Gastroesophageal sphincter (tissue), 4 donors: ENCODE data around the gene RPL32. TPM values are rescaled to one million over a fixed set of nuclear protein-coding genes. Genes with fewer than 3 reads are reported as not detected.

Experiments used
- ATAC-seq: fragments of 150-250 bp; one replicate; pipeline ENCODE4 v1.9.1; 2016; ENCODE audit warnings: mild to moderate bottlenecking, moderate library complexity
- H3K27ac ChIP-seq, 4 donors: fragments of 200-600 bp; sonication (generic) in 3 of 4; 1 replicate in 3 of 4; 2 replicates in 1 of 4; pipeline ENCODE4 v1.5.1; 2016 to 2019
- H3K27me3 ChIP-seq: fragments of 200-600 bp; sonication (generic); one replicate; pipeline ENCODE4 v1.5.1; 2019
- H3K36me3 ChIP-seq, 2 donors: fragments of 200-600 bp; sonication (generic); one replicate each; pipeline ENCODE4 v1.5.1; 2019; ENCODE audit warnings: control low read depth in 1 of 2
- H3K4me1 ChIP-seq, 3 donors: fragments of 200-600 bp; sonication (generic); 1 replicate in 2 of 3; 2 replicates in 1 of 3; pipeline ENCODE4 v1.5.1; 2016 to 2019; ENCODE audit warnings: control low read depth in 2 of 3
- H3K4me3 ChIP-seq, 2 donors: fragments of 200-600 bp; sonication (generic); one replicate each; pipeline ENCODE4 v1.5.1; 2019; ENCODE audit warnings: mild to moderate bottlenecking in 1 of 2, moderate library complexity in 1 of 2
- H3K9me3 ChIP-seq, 3 donors: fragments of 200-600 bp; sonication (generic); one replicate each; pipeline ENCODE4 v1.5.1; 2017 to 2019; ENCODE audit warnings: control low read depth in 2 of 3
- CTCF ChIP-seq, 4 experiments: fragments of 200-600 bp in 2 of 4; fragments of 450-650 bp in 2 of 4; sonication (generic) in 1 of 4; IDR thresholded peaks; one replicate each; pipeline ENCODE4 v1.5.1; 2017 to 2019; ENCODE audit warnings: antibody characterized with exemption in 4 of 4, mild to moderate bottlenecking in 2 of 4, moderate library complexity in 2 of 4
- EP300 ChIP-seq: sonication (generic); formaldehyde crosslinking; IDR thresholded peaks from one replicate; pipeline ENCODE4 v1.6.1; 2017; ENCODE audit warnings: antibody characterized with exemption, mild to moderate bottlenecking
- POLR2A ChIP-seq, 2 donors: fragments of 450-650 bp; IDR thresholded peaks; one replicate each; pipeline ENCODE4 v1.6.1; 2017; ENCODE audit warnings: antibody characterized with exemption in 2 of 2, mild to moderate bottlenecking in 2 of 2, moderate library complexity in 1 of 2
- POLR2AphosphoS5 ChIP-seq: sonication (generic); formaldehyde crosslinking; IDR thresholded peaks from one replicate; pipeline ENCODE4 v1.6.1; 2017; ENCODE audit warnings: antibody characterized with exemption
- WGBS, 2 donors: methylation state at CpG; one replicate each; pipeline ENCODE4 v1.1.5; 2018; ENCODE audit warnings: low coverage in 1 of 2; 5-methylcytosine and 5-hydroxymethylcytosine counted together
- total RNA-seq, 4 donors: library from RNA; depleted of rRNA; stranded (reverse); fragments of >200 nt; gene quantifications; one replicate each; pipeline ENCODE4 v1.1.0, GENCODE V29; 2016

Gene RPL32
- total RNA-seq, 4 donors from 2014 or later = 679 to 924 (median 775) TPM

DNA sequence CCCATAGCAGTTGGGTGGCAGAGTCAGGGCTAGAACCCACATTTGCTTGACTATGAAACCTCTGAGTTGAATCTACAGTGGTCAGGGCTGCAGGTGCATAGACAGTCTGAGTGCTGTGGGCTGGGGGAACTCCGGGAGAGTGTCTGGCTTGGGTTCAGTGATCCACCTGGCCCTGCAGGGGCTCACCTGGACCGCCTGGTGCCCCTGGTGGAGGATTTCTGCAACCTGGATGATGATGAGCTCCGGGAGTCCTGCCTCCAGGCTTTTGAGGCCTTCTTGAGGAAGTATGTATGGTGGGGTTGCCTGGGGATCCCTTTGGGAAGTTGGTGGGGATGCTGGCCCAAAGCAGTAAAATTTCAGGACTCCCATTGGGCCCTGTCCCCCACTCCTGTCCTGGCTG, 28.6 kb downstream of the RPL32 start:
- Histone ChIP-seq H3K9me3 (no peaks in the 10 kb centered on the region), H3K4me3 (no peak overlapping the region), H3K27me3 (no peaks in the 10 kb centered on the region), H3K27ac (no peak overlapping the region), H3K36me3 (peaks cover 0 to 63% of the 10 kb centered on the region in 2 donors), H3K4me1 (peaks cover 0 to 21% (median 10%) of the 10 kb centered on the region in 3 donors)
- TF ChIP-seq CTCF (IDR thresholded peaks at IDR 0.05) = no peak
- TF ChIP-seq POLR2A (IDR thresholded peaks at IDR 0.05) = no peak
- no peak for TF ChIP-seq POLR2AphosphoS5
- no peak for TF ChIP-seq EP300
- no peak for ATAC-seq
- WGBS, 2 donors = 100% methylated on average over 1 of the region's 3 CpGs; no CpG with 5 or more reads in 1 of the 2 donors

DNA sequence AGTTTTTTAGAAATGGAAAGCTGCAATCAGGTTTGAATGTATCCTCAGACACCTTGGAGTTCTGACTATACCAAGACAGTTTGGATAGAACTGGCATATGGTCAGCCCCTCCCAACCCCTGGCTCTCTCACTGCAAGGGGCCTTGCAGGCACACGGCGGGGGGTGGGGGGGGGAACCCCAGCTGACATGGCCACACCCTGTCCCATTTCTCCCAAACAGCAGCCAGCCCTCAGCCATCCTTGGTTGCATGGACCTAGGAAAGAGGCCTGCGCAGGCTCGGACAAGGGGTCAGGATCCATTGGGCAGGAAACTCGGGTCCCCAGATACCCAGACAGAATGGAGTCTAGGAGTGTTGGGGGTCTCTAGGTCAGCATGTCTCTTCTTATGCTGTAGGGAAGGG, 30.4 kb downstream of the RPL32 start:
- H3K4me3 ChIP-seq = no peak overlapping the region
- peaks cover 0 to 21% (median 10%) of the 10 kb centered on the region in 3 donors for H3K4me1 ChIP-seq
- TF ChIP-seq CTCF (IDR thresholded peaks at IDR 0.05) (no peak), POLR2AphosphoS5 (no peak), EP300 (no peak), POLR2A (IDR thresholded peaks at IDR 0.05) (no peak)
- no peak for ATAC-seq
- H3K27ac ChIP-seq = peak overlapping the region; percentile 52 to 85 (median 82)
- H3K36me3 ChIP-seq = peaks cover 0 to 63% of the 10 kb centered on the region in 2 donors
- H3K27me3 ChIP-seq = no peaks in the 10 kb centered on the region
- no peaks in the 10 kb centered on the region for H3K9me3 ChIP-seq
- WGBS, 2 donors = 70% methylated on average over 2 of the region's 5 CpGs; no CpG with 5 or more reads in 1 of the 2 donors

GRCh38 chr3:12810013-12810780, 31.2 kb downstream of the RPL32 start:
- Histone ChIP-seq H3K4me1 (peaks cover 0 to 21% (median 10%) of the 10 kb centered on the region in 3 donors), H3K36me3 (peaks cover 0 to 63% of the 10 kb centered on the region in 2 donors), H3K27ac (peak overlapping the region; percentile 52 to 85 (median 82)), H3K4me3 (peak overlapping the region; percentile 55 to 60), H3K9me3 (no peaks in the 10 kb centered on the region), H3K27me3 (no peaks in the 10 kb centered on the region)
- WGBS, 2 donors = 0% methylated on average over 4 of the region's 50 CpGs; no CpG with 5 or more reads in 1 of the 2 donors
- TF ChIP-seq POLR2AphosphoS5 = peak; percentile 33
- peak; percentile 18 to 59 for TF ChIP-seq POLR2A (IDR thresholded peaks at IDR 0.05)
- no peak for TF ChIP-seq EP300
- TF ChIP-seq CTCF (IDR thresholded peaks at IDR 0.05) = peak in 3 of 4 experiments; percentile 80 to 98 (median 98)
- ATAC-seq = peak; percentile 98

GRCh38 chr3:12809435-12809834, 31.9 kb downstream of the RPL32 start:
- Histone ChIP-seq H3K27me3 (no peaks in the 10 kb centered on the region), H3K9me3 (no peaks in the 10 kb centered on the region), H3K36me3 (peaks cover 0 to 63% of the 10 kb centered on the region in 2 donors), H3K27ac (peak overlapping the region in 3 of 4 donors; percentile 78 to 85 (median 85)), H3K4me1 (peaks cover 0 to 21% (median 10%) of the 10 kb centered on the region in 3 donors), H3K4me3 (peak overlapping the region; percentile 55 to 60)
- no peak for ATAC-seq
- 76 to 85% methylated on average over 4 to 5 of the region's 5 CpGs for WGBS, 2 donors
- TF ChIP-seq CTCF (IDR thresholded peaks at IDR 0.05) (no peak), POLR2A (IDR thresholded peaks at IDR 0.05) (no peak), POLR2AphosphoS5 (no peak), EP300 (no peak)
